ENCODE measurements around the gene EPHA7.

The EPHA7 gene

GRCh38 chr6:93322651-93323050 is 96.7 kb downstream of the EPHA7 start:
- DNase-seq, result no peak

- no peak for DNase-seq
These were observed 100.1 kb downstream of the EPHA7 start for GRCh38 chr6:93319304-93319703.

- DNase-seq, result no peak
These were observed 101.2 kb downstream of the EPHA7 start for GRCh38 chr6:93318121-93318520.

- no peak for DNase-seq
These were observed 101.8 kb downstream of the EPHA7 start for GRCh38 chr6:93317592-93317991.

DNA sequence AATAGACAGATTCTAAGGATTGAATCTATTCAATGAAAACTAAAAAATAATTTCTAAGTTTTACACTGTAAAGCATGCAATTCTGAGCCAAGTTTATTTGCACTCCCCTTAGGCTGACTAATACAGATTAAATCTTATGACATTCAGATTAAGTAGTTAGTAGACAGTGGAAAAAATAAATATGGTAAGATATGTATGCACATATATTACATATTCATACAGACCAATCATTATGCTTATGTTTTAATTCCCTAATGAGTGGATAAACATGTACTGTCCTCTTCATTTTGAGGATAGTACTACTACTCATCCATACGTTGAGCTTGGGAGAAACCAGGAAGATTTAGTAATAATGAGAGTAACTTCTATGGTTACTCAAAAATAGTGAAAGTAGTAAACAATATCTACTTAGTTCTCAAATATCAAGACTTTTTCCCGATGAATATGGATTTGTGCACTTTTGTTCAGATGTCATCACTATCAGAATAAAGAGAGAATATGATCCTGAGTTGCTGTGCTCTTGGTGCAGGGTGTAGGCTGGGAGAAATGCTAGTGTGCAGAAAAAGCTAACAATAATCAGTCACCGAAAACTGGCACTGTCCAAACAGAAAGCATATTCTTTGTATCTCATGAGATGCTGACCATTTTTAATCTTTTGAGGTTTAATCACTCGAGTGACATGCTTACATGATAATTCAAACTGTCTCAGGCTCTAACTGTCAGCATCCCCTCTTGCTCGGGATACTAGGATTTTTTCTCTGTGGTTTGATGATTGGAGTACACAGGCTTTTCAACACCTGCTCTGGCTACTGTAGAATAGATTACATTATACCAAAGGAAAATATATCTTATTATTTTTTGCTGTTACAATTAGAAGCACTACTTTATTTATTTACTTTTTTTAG is 111.6 kb downstream of the EPHA7 start:
- no peak for DNase-seq

GRCh38 chr6:93305088-93305487 is 114.3 kb downstream of the EPHA7 start:
- DNase-seq, result no peak

GRCh38 chr6:93304505-93304904 is 114.9 kb downstream of the EPHA7 start:
- DNase-seq, result no peak

DNA sequence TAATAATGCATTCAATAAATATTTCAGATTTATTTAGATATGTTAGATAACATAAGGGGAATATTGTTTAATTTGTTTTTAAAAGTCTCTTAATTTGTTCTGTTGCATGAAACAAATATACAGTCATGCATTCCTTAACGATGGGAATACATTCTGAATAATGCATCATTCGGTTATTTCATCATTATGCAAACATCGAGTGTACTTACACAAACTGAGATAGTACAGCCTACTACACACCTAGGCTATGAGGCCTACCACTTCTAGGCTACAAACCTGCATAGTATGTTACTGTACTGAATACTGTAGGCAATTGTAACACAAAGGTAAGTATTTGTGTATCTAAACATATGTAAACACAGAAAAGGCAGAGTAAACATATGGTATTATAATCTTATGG is 118.7 kb downstream of the EPHA7 start:
- no peak for DNase-seq

DNA sequence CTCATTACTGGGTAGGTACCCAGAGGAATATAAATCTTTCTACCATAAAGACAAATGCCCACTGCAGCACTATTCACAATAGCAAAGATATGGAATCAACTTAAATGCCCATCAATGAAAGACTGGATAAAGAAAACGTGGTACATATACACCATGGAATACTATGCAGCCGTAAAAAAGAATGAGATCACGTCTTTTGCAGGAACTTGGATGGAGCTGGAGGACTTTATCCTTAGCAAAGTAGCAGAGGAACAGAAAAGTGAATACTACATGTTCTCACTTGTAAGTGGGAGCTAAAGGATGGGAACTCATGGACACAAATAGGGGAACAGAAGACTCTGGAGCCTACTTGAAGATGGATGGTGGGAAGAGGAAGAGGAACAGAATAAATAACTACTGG is 119.7 kb downstream of the EPHA7 start:
- no peak for DNase-seq

DNA sequence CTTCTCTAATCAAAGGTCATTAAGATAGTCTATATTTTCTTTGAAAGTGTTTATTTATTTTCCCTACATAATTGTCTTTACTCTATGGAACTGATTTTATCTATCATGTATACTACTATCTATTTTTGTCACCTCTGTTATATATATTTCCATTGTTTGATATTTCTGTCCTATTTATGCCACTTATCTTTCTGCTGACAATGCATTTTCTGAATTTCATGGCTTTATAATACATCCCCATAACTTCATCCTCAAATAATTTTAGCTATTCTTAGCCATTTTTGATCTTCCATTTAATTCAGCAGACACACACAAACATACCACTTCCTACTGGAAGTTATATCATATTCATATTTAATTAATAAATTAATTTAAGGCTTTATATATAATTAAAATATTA is 123.7 kb downstream of the EPHA7 start:
- no peak for DNase-seq

- DNase-seq, result no peak
These were observed 124.5 kb downstream of the EPHA7 start for GRCh38 chr6:93294879-93295278.

GRCh38 chr6:93293872-93294271 is 125.5 kb downstream of the EPHA7 start:
- DNase-seq, result no peak

DNA sequence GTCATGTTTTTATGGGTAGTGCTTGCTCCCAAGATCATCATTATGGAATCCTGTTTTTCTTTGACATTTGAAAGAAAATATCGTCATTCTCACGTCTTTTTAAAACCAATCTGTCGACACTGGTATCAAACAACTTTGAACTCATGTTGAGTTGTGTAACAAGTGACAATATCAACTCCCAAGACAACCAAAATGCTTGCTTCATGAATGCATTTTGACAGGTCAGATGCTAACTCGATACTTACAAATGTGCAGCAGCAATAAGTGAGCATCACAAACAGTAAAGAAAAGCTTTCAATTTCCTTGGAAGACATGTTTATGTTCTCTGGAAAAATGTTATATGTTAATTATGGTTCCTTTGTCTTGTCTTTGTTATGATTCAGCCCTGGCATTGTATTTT is 125.9 kb downstream of the EPHA7 start:
- no peak for DNase-seq

- DNase-seq, result no peak
These were observed 136.8 kb downstream of the EPHA7 start for GRCh38 chr6:93282521-93283031.

DNA sequence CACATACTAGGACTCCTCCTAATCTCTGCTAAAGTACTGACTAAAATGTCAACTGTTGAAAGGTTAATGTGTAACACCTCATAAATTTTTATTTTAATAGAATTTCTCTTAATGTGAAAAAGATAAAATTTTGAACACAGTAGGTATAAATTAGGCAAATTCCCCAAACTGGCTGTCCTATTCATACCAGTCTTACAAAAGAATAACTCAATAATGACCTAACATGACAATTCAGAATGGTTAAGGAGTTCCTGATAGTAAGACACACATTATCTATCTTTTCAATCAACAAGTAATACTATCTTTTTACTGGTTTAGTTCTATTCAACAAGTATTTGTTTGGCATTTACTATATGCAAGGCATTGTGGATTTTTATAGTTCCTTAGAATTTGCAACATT is 141.1 kb downstream of the EPHA7 start:
- DNase-seq, result no peak

GRCh38 chr6:93272896-93273295 is 146.5 kb downstream of the EPHA7 start:
- DNase-seq, result no peak

GRCh38 chr6:93272211-93272610 is 147.1 kb downstream of the EPHA7 start:
- no peak for DNase-seq

- no peak for DNase-seq
These were observed 153.1 kb downstream of the EPHA7 start for GRCh38 chr6:93266116-93266817.

DNA sequence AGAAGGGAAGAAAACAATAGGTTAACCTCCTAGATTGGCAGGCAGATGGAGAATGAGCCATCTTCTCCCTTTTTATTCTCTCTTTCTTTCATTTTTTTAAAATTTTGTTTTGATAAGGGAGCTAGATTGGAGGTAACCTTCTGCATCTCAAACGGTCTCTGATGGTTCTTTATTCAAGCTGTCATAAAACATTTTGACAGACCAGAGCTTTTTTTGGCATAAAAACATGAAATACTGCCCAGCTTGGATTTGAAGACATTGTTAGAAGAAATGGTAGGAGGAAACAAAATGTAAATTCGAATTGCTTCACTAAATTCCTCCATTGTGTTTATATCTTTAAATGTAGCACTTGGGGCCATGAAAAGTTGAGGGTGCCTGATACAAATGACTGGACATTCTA is 158.5 kb downstream of the EPHA7 start:
- DNase-seq, result no peak

DNA sequence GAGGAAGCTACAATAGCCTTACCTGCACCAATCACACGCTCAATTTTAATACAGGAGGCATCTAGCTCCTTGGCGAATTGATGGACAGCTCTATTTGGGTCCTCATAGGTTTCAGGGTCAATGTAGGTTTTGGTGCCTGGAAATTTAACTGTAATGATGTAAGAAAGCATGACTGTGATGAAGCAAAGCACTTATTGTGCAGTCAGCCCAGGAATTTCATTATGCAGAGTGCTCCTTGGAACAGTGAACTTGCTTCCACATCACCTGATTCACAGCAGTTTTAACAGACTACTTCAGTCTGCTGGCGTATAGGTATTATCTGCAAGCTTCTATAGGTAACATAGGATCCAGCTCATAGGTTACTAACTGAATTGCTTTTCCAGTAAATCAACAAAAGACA is 160.0 kb downstream of the EPHA7 start:
- DNase-seq, result no peak

DNA sequence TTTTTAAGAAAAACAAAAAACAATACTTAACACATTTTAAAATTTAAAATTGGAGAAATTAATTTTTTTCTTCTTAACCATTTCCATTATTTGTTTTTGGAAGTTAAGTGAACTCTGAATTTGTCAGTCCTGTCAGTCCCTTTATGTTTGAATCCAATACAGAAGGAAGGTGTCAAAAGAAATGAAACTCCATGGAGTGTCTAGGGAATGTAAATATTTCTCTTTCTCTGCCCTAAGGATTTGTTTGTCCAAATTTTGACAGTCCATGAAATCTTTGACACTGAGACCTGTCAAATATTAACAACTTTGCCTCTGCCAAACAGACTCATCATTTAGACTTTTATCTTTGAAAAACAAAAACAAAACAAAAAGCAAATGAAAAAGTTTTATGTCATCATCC is 166.4 kb downstream of the EPHA7 start:
- DNase-seq, result no peak

DNA sequence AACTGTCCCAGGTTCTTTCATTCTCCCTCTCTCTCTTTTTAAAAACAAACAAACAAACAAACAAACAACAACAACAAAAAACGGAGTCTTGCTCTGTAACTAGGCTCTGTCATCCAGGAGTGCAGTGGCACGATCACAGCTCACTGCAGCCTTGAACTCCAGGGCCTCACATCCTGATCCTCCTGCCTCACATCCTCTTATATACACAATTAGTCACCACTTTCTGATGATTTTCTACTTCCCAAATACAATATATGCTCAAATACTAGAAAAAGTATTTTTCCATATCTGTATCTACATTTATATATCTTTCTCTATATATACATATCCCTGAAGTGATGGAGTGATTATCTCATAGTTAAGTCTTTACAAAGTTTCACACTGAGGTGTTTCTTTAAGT is 170.7 kb downstream of the EPHA7 start:
- no peak for DNase-seq

DNA sequence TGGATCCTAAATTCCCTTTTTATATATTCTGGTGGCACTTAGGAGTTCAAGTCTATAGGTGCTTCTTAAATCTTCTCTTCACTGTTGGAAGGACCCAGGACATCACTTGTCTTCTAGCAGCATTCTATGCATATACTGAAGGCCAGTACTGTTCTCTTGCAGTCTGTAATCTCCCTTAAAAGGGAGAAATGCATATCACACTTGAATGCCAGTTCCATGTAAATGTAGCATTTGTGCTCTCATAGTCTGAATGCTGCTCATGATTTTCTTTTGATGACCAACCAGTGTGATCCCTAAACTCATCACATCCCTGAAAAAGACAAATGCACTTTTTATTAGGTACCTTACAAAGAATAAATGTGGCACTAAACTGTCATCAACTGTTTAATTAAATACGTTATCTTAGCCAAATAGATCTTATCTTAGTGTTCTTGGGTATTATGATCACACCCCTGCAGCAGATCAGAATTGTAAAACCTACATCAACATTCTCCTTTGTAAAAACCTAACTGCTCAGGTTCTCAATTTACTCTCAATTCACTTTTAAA is 176.1 kb downstream of the EPHA7 start:
- DNase-seq, result no peak

- no peak for DNase-seq
These were observed 177.3 kb downstream of the EPHA7 start for GRCh38 chr6:93242049-93242448.
